HG03159 (cell line): ENCODE results near the gene ADAMTS19.

Experiments used
- ATAC-seq: cut with Tn5 transposase; IDR thresholded peaks from one replicate; pipeline ENCODE4 v1.9.1; 2021; ENCODE audit warnings: mild to moderate bottlenecking, moderate library complexity; ENCODE audit not compliant: unreplicated experiment

Gene ADAMTS19

GRCh38 chr5:129672006-129672405 is 211.9 kb downstream of the ADAMTS19 start:
- no peak for ATAC-seq

GRCh38 chr5:129679671-129680070 is 219.6 kb downstream of the ADAMTS19 start:
- ATAC-seq: no peak

- no peak for ATAC-seq
Measured at GRCh38 chr5:129687941-129688340, 227.8 kb downstream of the ADAMTS19 start.

- no peak for ATAC-seq
Measured at GRCh38 chr5:129689045-129689444, 228.9 kb downstream of the ADAMTS19 start.

- no peak for ATAC-seq
Measured at GRCh38 chr5:129691220-129691619, 231.1 kb downstream of the ADAMTS19 start.

GRCh38 chr5:129696636-129697035 is 236.5 kb downstream of the ADAMTS19 start:
- no peak for ATAC-seq

GRCh38 chr5:129698661-129699060 is 238.6 kb downstream of the ADAMTS19 start:
- ATAC-seq: no peak

GRCh38 chr5:129716235-129716634 is 256.1 kb downstream of the ADAMTS19 start:
- no peak for ATAC-seq

- ATAC-seq: no peak
Measured at GRCh38 chr5:129716651-129717050, 256.6 kb downstream of the ADAMTS19 start.

- ATAC-seq: no peak
Measured at GRCh38 chr5:129717751-129718310, 257.7 kb downstream of the ADAMTS19 start.

- no peak for ATAC-seq
Measured at GRCh38 chr5:129718471-129719090, 258.5 kb downstream of the ADAMTS19 start.

- ATAC-seq: no peak
Measured at GRCh38 chr5:129724222-129724621, 264.1 kb downstream of the ADAMTS19 start.

- no peak for ATAC-seq
Measured at GRCh38 chr5:129724647-129725046, 264.5 kb downstream of the ADAMTS19 start.

- no peak for ATAC-seq
Measured at GRCh38 chr5:129739773-129740172, 279.7 kb downstream of the ADAMTS19 start.

- ATAC-seq: no peak
Measured at GRCh38 chr5:129743541-129744187, 283.6 kb downstream of the ADAMTS19 start.

GRCh38 chr5:129745997-129746396 is 285.9 kb downstream of the ADAMTS19 start:
- ATAC-seq: no peak

GRCh38 chr5:129746876-129747275 is 286.8 kb downstream of the ADAMTS19 start:
- no peak for ATAC-seq

GRCh38 chr5:129747572-129748407 is 287.7 kb downstream of the ADAMTS19 start, which contains the start of gene MINAR2:
Gene MINAR2 (plus strand): TSS chr5:129748094. CDS start chr5:129748191, 97 bp downstream.
- no peak for ATAC-seq

GRCh38 chr5:129748913-129749880 is 289.1 kb downstream of the ADAMTS19 start:
- no peak for ATAC-seq

GRCh38 chr5:129760636-129761325 is 300.7 kb downstream of the ADAMTS19 start:
- no peak for ATAC-seq
